Mammary epithelial cell (primary cell): Measurements from ENCODE around the gene FNIP1.

Experiments used
- EZH2 ChIP-seq: IDR thresholded peaks from 2 replicates; pipeline ENCODE4 v1.6.1; 2012; ENCODE audit warnings: low read length, inconsistent platforms, borderline replicate concordance
- TF ChIP-seq, protein P1 (sequence below), 2 donors: IDR thresholded peaks in 1 of 2; conservative IDR thresholded peaks in 1 of 2; 2 replicates each; pipeline ENCODE4 v1.5.1; 2011 to 2012; ENCODE audit warnings: inconsistent platforms in 2 of 2, low read length in 2 of 2, mild to moderate bottlenecking in 2 of 2, control low read depth in 1 of 2, low read depth in 1 of 2; ENCODE audit not compliant: insufficient read depth in 1 of 2; ENCODE audit errors: extremely low read depth in 1 of 2

- TF ChIP-seq, protein P1, sequence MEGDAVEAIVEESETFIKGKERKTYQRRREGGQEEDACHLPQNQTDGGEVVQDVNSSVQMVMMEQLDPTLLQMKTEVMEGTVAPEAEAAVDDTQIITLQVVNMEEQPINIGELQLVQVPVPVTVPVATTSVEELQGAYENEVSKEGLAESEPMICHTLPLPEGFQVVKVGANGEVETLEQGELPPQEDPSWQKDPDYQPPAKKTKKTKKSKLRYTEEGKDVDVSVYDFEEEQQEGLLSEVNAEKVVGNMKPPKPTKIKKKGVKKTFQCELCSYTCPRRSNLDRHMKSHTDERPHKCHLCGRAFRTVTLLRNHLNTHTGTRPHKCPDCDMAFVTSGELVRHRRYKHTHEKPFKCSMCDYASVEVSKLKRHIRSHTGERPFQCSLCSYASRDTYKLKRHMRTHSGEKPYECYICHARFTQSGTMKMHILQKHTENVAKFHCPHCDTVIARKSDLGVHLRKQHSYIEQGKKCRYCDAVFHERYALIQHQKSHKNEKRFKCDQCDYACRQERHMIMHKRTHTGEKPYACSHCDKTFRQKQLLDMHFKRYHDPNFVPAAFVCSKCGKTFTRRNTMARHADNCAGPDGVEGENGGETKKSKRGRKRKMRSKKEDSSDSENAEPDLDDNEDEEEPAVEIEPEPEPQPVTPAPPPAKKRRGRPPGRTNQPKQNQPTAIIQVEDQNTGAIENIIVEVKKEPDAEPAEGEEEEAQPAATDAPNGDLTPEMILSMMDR (conservative IDR thresholded peaks at IDR 0.05 in 1 of 2, IDR thresholded peaks at IDR 0.05 in 1 of 2; ENCODE audit: extremely low read depth in 1 of 2, insufficient read depth in 1 of 2, low read depth in 1 of 2, low read length in 2 of 2): no peak
- TF ChIP-seq EZH2: no peak
Observed at GRCh38 chr5:131740477-131740876, 56.3 kb downstream of the FNIP1 start.
